IPS-11a (cell line): ENCODE data around the gene ATP1A1.

Experiments
- H3K4me3 ChIP-seq: one replicate; pipeline ENCODE4 v1.5.1; 2013; ENCODE audit warnings: low read depth, low read length, control low read depth

The ATP1A1 gene

GRCh38 chr1:116389013-116389412 lies 16.0 kb downstream of the ATP1A1 start:
- H3K4me3 ChIP-seq, result no peak overlapping the region

- H3K4me3 ChIP-seq, result no peak overlapping the region
Observed at GRCh38 chr1:116389686-116390085, 16.6 kb downstream of the ATP1A1 start.

GRCh38 chr1:116390195-116390594 lies 17.2 kb downstream of the ATP1A1 start:
- H3K4me3 ChIP-seq, result no peak overlapping the region

- H3K4me3 ChIP-seq, result no peak overlapping the region
Observed at GRCh38 chr1:116391185-116391584, 18.1 kb downstream of the ATP1A1 start.

- no peak overlapping the region for H3K4me3 ChIP-seq
Observed at GRCh38 chr1:116392717-116393404, 19.8 kb downstream of the ATP1A1 start.

GRCh38 chr1:116393792-116394191 lies 20.7 kb downstream of the ATP1A1 start:
- no peak overlapping the region for H3K4me3 ChIP-seq

GRCh38 chr1:116394270-116394669 lies 21.2 kb downstream of the ATP1A1 start:
- no peak overlapping the region for H3K4me3 ChIP-seq

- no peak overlapping the region for H3K4me3 ChIP-seq
Observed at GRCh38 chr1:116396769-116397168, 23.7 kb downstream of the ATP1A1 start.

- no peak overlapping the region for H3K4me3 ChIP-seq
Observed at GRCh38 chr1:116397728-116398127, 24.7 kb downstream of the ATP1A1 start.

GRCh38 chr1:116400780-116401179 lies 27.7 kb downstream of the ATP1A1 start:
- no peak overlapping the region for H3K4me3 ChIP-seq

GRCh38 chr1:116401646-116402176 lies 28.7 kb downstream of the ATP1A1 start:
- no peak overlapping the region for H3K4me3 ChIP-seq

GRCh38 chr1:116402333-116402732 lies 29.3 kb downstream of the ATP1A1 start:
- H3K4me3 ChIP-seq, result no peak overlapping the region

GRCh38 chr1:116403496-116404136 lies 30.6 kb downstream of the ATP1A1 start:
- no peak overlapping the region for H3K4me3 ChIP-seq

- H3K4me3 ChIP-seq, result no peak overlapping the region
Observed at GRCh38 chr1:116404699-116405098, 31.7 kb downstream of the ATP1A1 start.

GRCh38 chr1:116405241-116406135 lies 32.4 kb downstream of the ATP1A1 start:
- H3K4me3 ChIP-seq, result no peak overlapping the region

GRCh38 chr1:116407033-116407432 lies 34.0 kb downstream of the ATP1A1 start:
- no peak overlapping the region for H3K4me3 ChIP-seq

- H3K4me3 ChIP-seq, result no peak overlapping the region
Observed at GRCh38 chr1:116408193-116408592, 35.1 kb downstream of the ATP1A1 start.

- no peak overlapping the region for H3K4me3 ChIP-seq
Observed at GRCh38 chr1:116408803-116409720, 36.0 kb downstream of the ATP1A1 start.

- H3K4me3 ChIP-seq, result no peak overlapping the region
Observed at GRCh38 chr1:116409751-116410191, 36.7 kb downstream of the ATP1A1 start.

GRCh38 chr1:116411784-116412479 lies 38.9 kb downstream of the ATP1A1 start:
- H3K4me3 ChIP-seq, result no peak overlapping the region
